GM23338 (cell line): ENCODE results near the gene AP5Z1. TPM values are rescaled to one million over a fixed set of nuclear protein-coding genes. Genes with fewer than 3 reads are reported as not detected.

ENCODE experiments used
- ATAC-seq: fragments of 200-7000 bp; cut with Tn5 transposase; 3 replicates; pipeline ENCODE4 v1.9.1; 2020
- DNase-seq: peaks from one replicate; pipeline ENCODE4 v3.0.0-alpha.2; 2015; ENCODE audit warnings: low spot score
- H2AFZ ChIP-seq: fragments of 200-600 bp; sonication (generic); 2 replicates; pipeline ENCODE4 v1.8.0; 2016; ENCODE audit warnings: antibody characterized with exemption, mild to moderate bottlenecking, moderate library complexity
- H3F3A ChIP-seq: fragments of 200-600 bp; sonication (generic); replicated peaks from 2 replicates; pipeline ENCODE4 v1.8.0; 2017; ENCODE audit warnings: antibody characterized with exemption, mixed run types, low read depth
- H3K27ac ChIP-seq: fragments of 200-600 bp; sonication (generic); 2 replicates; pipeline ENCODE4 v1.6.1; 2016; ENCODE audit warnings: low read depth
- H3K27me3 ChIP-seq: fragments of 200-600 bp; sonication (generic); 2 replicates; pipeline ENCODE4 v1.8.0; 2016; ENCODE audit warnings: mild to moderate bottlenecking, mixed run types, moderate library complexity; ENCODE audit not compliant: insufficient read depth
- H3K36me3 ChIP-seq: fragments of 200-600 bp; sonication (generic); 2 replicates; pipeline ENCODE4 v1.8.0; 2016; ENCODE audit warnings: mild to moderate bottlenecking; ENCODE audit not compliant: insufficient read depth
- H3K4me1 ChIP-seq: fragments of 200-600 bp; sonication (generic); 2 replicates; pipeline ENCODE4 v1.8.0; 2016; ENCODE audit warnings: mild to moderate bottlenecking, moderate library complexity; ENCODE audit not compliant: insufficient read depth
- H3K4me2 ChIP-seq: fragments of 200-600 bp; sonication (generic); 2 replicates; pipeline ENCODE4 v1.7.1; 2017; ENCODE audit warnings: mixed run types
- H3K4me3 ChIP-seq: fragments of 200-600 bp; sonication (generic); 2 replicates; pipeline ENCODE4 v1.6.1; 2016; ENCODE audit warnings: mixed run types
- H3K79me2 ChIP-seq: fragments of 200-600 bp; sonication (generic); replicated peaks from 2 replicates; pipeline ENCODE4 v1.8.0; 2017; ENCODE audit warnings: mild to moderate bottlenecking; ENCODE audit not compliant: insufficient read depth
- H3K9me2 ChIP-seq: fragments of 200-600 bp; sonication (generic); 2 replicates; pipeline ENCODE4 v1.8.0; 2017; ENCODE audit not compliant: insufficient read depth
- H4K20me1 ChIP-seq: fragments of 200-600 bp; sonication (generic); replicated peaks from 2 replicates; pipeline ENCODE4 v1.8.0; 2017; ENCODE audit warnings: mild to moderate bottlenecking; ENCODE audit not compliant: insufficient read depth
- H3K27ac Mint-ChIP-seq: 2 replicates; pipeline ENCODE4 v1.8.0; 2020; ENCODE audit warnings: inconsistent platforms, mild to moderate bottlenecking, moderate library complexity, mixed read lengths
- H3K27me3 Mint-ChIP-seq: 3 replicates; pipeline ENCODE4 v1.8.0; 2022; ENCODE audit warnings: low read depth, mild to moderate bottlenecking, moderate library complexity, mixed read lengths, inconsistent platforms; ENCODE audit not compliant: insufficient read depth, poor library complexity
- H3K36me3 Mint-ChIP-seq: 3 replicates; pipeline ENCODE4 v1.8.0; 2021; ENCODE audit warnings: low read depth, mild to moderate bottlenecking, inconsistent platforms, moderate library complexity, mixed read lengths
- H3K4me1 Mint-ChIP-seq: 3 replicates; pipeline ENCODE4 v1.8.0; 2020; ENCODE audit warnings: mild to moderate bottlenecking, inconsistent platforms, mixed read lengths
- H3K4me3 Mint-ChIP-seq: 3 replicates; pipeline ENCODE4 v1.8.0; 2021; ENCODE audit warnings: moderate library complexity, mild to moderate bottlenecking, inconsistent platforms, mixed read lengths
- H3K9me3 Mint-ChIP-seq: 3 replicates; pipeline ENCODE4 v1.8.0; 2020; ENCODE audit warnings: moderate library complexity, mild to moderate bottlenecking, inconsistent platforms, mixed read lengths
- CREB1 ChIP-seq: fragments of 250-450 bp; sonication (Bioruptor Pico); IDR thresholded peaks from 2 replicates; pipeline ENCODE4 v1.5.0; 2020; ENCODE audit warnings: low read depth, mild to moderate bottlenecking, moderate library complexity
- CTCF ChIP-seq, 2 experiments: fragments of 200-600 bp in 1 of 2; sonication (generic) in 1 of 2; conservative IDR thresholded peaks; 2 replicates each; pipeline versions ENCODE4 v1.5.1 to v1.6.1; 2016 to 2017; ENCODE audit warnings: antibody characterized with exemption in 2 of 2, low read depth in 2 of 2, mild to moderate bottlenecking in 2 of 2, moderate library complexity in 1 of 2
- ETS1 ChIP-seq: IDR thresholded peaks from 2 replicates; pipeline ENCODE4 v1.6.1; 2016; ENCODE audit warnings: antibody characterized with exemption
- EZH2 ChIP-seq: fragments of 200-600 bp; sonication (generic); IDR thresholded peaks from one replicate; pipeline ENCODE4 v1.8.0; 2017; ENCODE audit warnings: antibody characterized with exemption, mild to moderate bottlenecking, low read depth; ENCODE audit not compliant: unreplicated experiment
- EZH2phosphoT487 ChIP-seq: fragments of 200-600 bp; sonication (generic); IDR thresholded peaks from one replicate; pipeline ENCODE4 v1.8.1; 2018; ENCODE audit warnings: antibody characterized with exemption; ENCODE audit not compliant: unreplicated experiment
- JUNB ChIP-seq: IDR thresholded peaks from one replicate; pipeline ENCODE4 v1.6.1; 2016; ENCODE audit warnings: antibody characterized with exemption; ENCODE audit not compliant: unreplicated experiment
- NANOG ChIP-seq: IDR thresholded peaks from 2 replicates; pipeline ENCODE4 v1.6.1; 2016; ENCODE audit warnings: antibody characterized with exemption, borderline replicate concordance
- POLR2AphosphoS5 ChIP-seq: IDR thresholded peaks from 2 replicates; pipeline ENCODE4 v1.6.1; 2016; ENCODE audit warnings: antibody characterized with exemption, low read depth
- REST ChIP-seq: IDR thresholded peaks from one replicate; pipeline ENCODE4 v1.6.1; 2018; ENCODE audit warnings: antibody characterized with exemption; ENCODE audit not compliant: unreplicated experiment
- STAT1 ChIP-seq: IDR thresholded peaks from one replicate; pipeline ENCODE4 v1.6.1; 2016; ENCODE audit warnings: antibody characterized with exemption; ENCODE audit not compliant: unreplicated experiment
- ZNF114 ChIP-seq: fragments of 250-450 bp; sonication (Bioruptor Pico); IDR thresholded peaks from 2 replicates; pipeline ENCODE4 v1.5.0; 2020; ENCODE audit warnings: mild to moderate bottlenecking, moderate library complexity
- ZNF331 ChIP-seq: fragments of 250-450 bp; sonication (Bioruptor Pico); IDR thresholded peaks from 2 replicates; pipeline ENCODE4 v1.5.0; 2020; ENCODE audit warnings: low read depth, mild to moderate bottlenecking, moderate library complexity
- polyA plus RNA-seq: library from polyadenylated mRNA; unstranded; fragments of >200 nt; fragmentation: Nextera tagmentation; extraction: Ambion mirVana; gene quantifications from 2 replicates; pipeline ENCODE4 v1.2.1, GENCODE V29; 2016
- total RNA-seq: library from RNA; depleted of rRNA; stranded (reverse); fragments of >200 nt; shearing (Covaris generic); gene quantifications from 2 replicates; pipeline ENCODE4 v1.2.3, GENCODE V29; 2014

The AP5Z1 gene
- total and polyA plus RNA-seq, 2 experiments from 2014 or later = 16.3 to 31.2 TPM

GRCh38 chr7:4830176-4830575 is 54.8 kb downstream of the AP5Z1 start:
- H3K4me1 Mint-ChIP-seq = no peaks in the 10 kb centered on the region; the same call in 2 of the 3 replicates
- Histone ChIP-seq H3K4me2 (no peak overlapping the region), H3K79me2 (no peaks in the 10 kb centered on the region), H3K36me3 (no peaks in the 10 kb centered on the region), H2AFZ (no peak overlapping the region), H3K27me3 (no peaks in the 10 kb centered on the region), H3K27ac (no peak overlapping the region), H3K4me1 (no peaks in the 10 kb centered on the region), H3K4me3 (no peak overlapping the region), H4K20me1 (no peaks in the 10 kb centered on the region), H3K9me2 (no peaks in the 10 kb centered on the region), H3F3A (no peaks in the 10 kb centered on the region)
- ATAC-seq (peak; percentile 96), DNase-seq (peak; percentile 93)
- H3K27me3 Mint-ChIP-seq = peaks cover 12% of the 10 kb centered on the region
- H3K36me3 Mint-ChIP-seq = no peaks in the 10 kb centered on the region
- H3K27ac Mint-ChIP-seq = peak overlapping the region; percentile 33; the same call in 1 of the 2 replicates
- peak; percentile 89 to 100 for TF ChIP-seq CTCF (conservative IDR thresholded peaks at IDR 0.05; ENCODE audit: low read depth in 2 of 2)
- TF ChIP-seq EZH2 = no peak
- TF ChIP-seq JUNB = no peak
- no peak for TF ChIP-seq ZNF331 (CRISPR knock-in tag)
- TF ChIP-seq CREB1 = peak; percentile 42; the same call in 1 of the 2 replicates
- no peak for TF ChIP-seq POLR2AphosphoS5
- TF ChIP-seq NANOG = no peak
- TF ChIP-seq REST = no peak
- no peak for TF ChIP-seq ZNF114
- TF ChIP-seq EZH2phosphoT487 = no peak
- TF ChIP-seq STAT1 = no peak
- TF ChIP-seq ETS1 = no peak
- H3K9me3 Mint-ChIP-seq = peaks cover 2% of the 10 kb centered on the region; the same call in 1 of the 3 replicates
- no peak overlapping the region for H3K4me3 Mint-ChIP-seq
